Keratinocyte (primary cell): Measurements from ENCODE around the gene TMLHE. TPM values are rescaled to one million over a fixed set of nuclear protein-coding genes. Genes with fewer than 3 reads are reported as not detected.

Experiments
- DNase-seq: peaks from one replicate; pipeline ENCODE4 v3.0.0-alpha.2; 2011; ENCODE audit warnings: low read depth, missing footprints, low spot score
- FAIRE-seq: peaks from 2 replicates; lab custom pipeline; 2011; peaks lifted over from hg19 to GRCh38; lab: Jason Lieb, UNC
- H2AFZ ChIP-seq: 2 replicates; pipeline ENCODE4 v1.6.0; 2012; ENCODE audit warnings: low read length, control low read depth, inconsistent platforms; ENCODE audit not compliant: control insufficient read depth
- H3K27ac ChIP-seq: 2 replicates; pipeline ENCODE4 v1.5.1; 2011; ENCODE audit warnings: low read length; ENCODE audit not compliant: control insufficient read depth, insufficient read depth
- H3K27me3 ChIP-seq: 3 replicates; pipeline ENCODE4 v1.6.0; 2011; ENCODE audit warnings: low read length; ENCODE audit not compliant: control insufficient read depth, insufficient read depth; ENCODE audit errors: extremely low read depth
- H3K36me3 ChIP-seq, 2 experiments: 2 replicates in 1 of 2; 3 replicates in 1 of 2; pipeline ENCODE4 v1.5.1; 2011; ENCODE audit warnings: low read length in 2 of 2, mild to moderate bottlenecking in 1 of 2; ENCODE audit not compliant: control insufficient read depth in 2 of 2, insufficient read depth in 2 of 2; ENCODE audit errors: extremely low read depth in 1 of 2
- H3K4me1 ChIP-seq: 3 replicates; pipeline ENCODE4 v1.5.1; 2011; ENCODE audit warnings: low read length; ENCODE audit not compliant: control insufficient read depth, insufficient read depth; ENCODE audit errors: extremely low read depth
- H3K4me2 ChIP-seq: 3 replicates; pipeline ENCODE4 v1.6.0; 2011; ENCODE audit warnings: low read depth, low read length; ENCODE audit not compliant: control insufficient read depth, insufficient read depth; ENCODE audit errors: extremely low read depth
- H3K4me3 ChIP-seq, 3 experiments: fragments of 200-600 bp in 1 of 3; sonication (generic) in 1 of 3; 2 replicates in 2 of 3; 3 replicates in 1 of 3; pipeline ENCODE4 v1.5.1; 2011 to 2016; ENCODE audit warnings: low read length in 3 of 3, mild to moderate bottlenecking in 3 of 3, control low read depth in 2 of 3, inconsistent platforms in 1 of 3, low read depth in 1 of 3, mixed read lengths in 1 of 3, mixed run types in 1 of 3, moderate library complexity in 1 of 3; ENCODE audit not compliant: control insufficient read depth in 2 of 3, insufficient read depth in 2 of 3; ENCODE audit errors: extremely low read depth in 1 of 3
- H3K79me2 ChIP-seq: 2 replicates; pipeline ENCODE4 v1.6.0; 2012; ENCODE audit warnings: low read length; ENCODE audit not compliant: control insufficient read depth, insufficient read depth
- H3K9ac ChIP-seq: 3 replicates; pipeline ENCODE4 v1.6.0; 2011; ENCODE audit warnings: low read length; ENCODE audit not compliant: control insufficient read depth, insufficient read depth; ENCODE audit errors: extremely low read depth
- H3K9me1 ChIP-seq: 3 replicates; pipeline ENCODE4 v1.6.0; 2011; ENCODE audit warnings: low read length; ENCODE audit not compliant: control insufficient read depth, insufficient read depth; ENCODE audit errors: extremely low read depth
- H3K9me3 ChIP-seq: 2 replicates; pipeline ENCODE4 v1.5.1; 2012; ENCODE audit warnings: low read depth, low read length; ENCODE audit not compliant: control insufficient read depth
- H4K20me1 ChIP-seq: 3 replicates; pipeline ENCODE4 v1.6.0; 2011; ENCODE audit warnings: low read length; ENCODE audit not compliant: control insufficient read depth, insufficient read depth; ENCODE audit errors: extremely low read depth
- EZH2 ChIP-seq: IDR thresholded peaks from one replicate; pipeline ENCODE4 v1.6.1; 2012; ENCODE audit warnings: inconsistent platforms, mild to moderate bottlenecking, low read length, moderate library complexity
- dilution Hi-C: fragments of 300-500 bp; cut with MboI; formaldehyde crosslinking; loops from one replicate; pipeline ENCODE4 v1.7.0; 2020; ENCODE audit warnings: low sequenced_read_pairs; ENCODE audit not compliant: extremely low pct_ligation_motif_present
- polyA plus RNA-seq, 5 experiments: library from polyadenylated mRNA; depleted of rRNA in 3 of 5; stranded (reverse) in 3 of 5; stranded (forward) in 1 of 5; unstranded in 1 of 5; fragments of >200 nt; gene quantifications; 1 replicate in 1 of 5; 2 replicates in 3 of 5; 3 replicates in 1 of 5; pipeline versions ENCODE4 v1.2.1 to v1.2.3, GENCODE V29; 2011 to 2012; ENCODE audit warnings: missing spikeins in 2 of 5, low read depth in 1 of 5, low replicate concordance in 1 of 5
- TF ChIP-seq, protein P1 (sequence below), 3 experiments: IDR thresholded peaks in 1 of 3; conservative IDR thresholded peaks in 1 of 3; optimal IDR thresholded peaks in 1 of 3; 2 replicates in 2 of 3; 3 replicates in 1 of 3; pipeline versions ENCODE3 to v1.5.1; 2011; ENCODE audit warnings: low read length in 3 of 3, mild to moderate bottlenecking in 3 of 3, moderate library complexity in 2 of 3, control low read depth in 1 of 3, inconsistent platforms in 1 of 3; ENCODE audit not compliant: insufficient read depth in 2 of 3; ENCODE audit errors: extremely low read depth in 1 of 3

The TMLHE gene
- polyA plus RNA-seq, 1 donor (not counting 4 experiments of a cell fraction or from before 2014, with no cell fraction given), result 15.7 TPM

DNA sequence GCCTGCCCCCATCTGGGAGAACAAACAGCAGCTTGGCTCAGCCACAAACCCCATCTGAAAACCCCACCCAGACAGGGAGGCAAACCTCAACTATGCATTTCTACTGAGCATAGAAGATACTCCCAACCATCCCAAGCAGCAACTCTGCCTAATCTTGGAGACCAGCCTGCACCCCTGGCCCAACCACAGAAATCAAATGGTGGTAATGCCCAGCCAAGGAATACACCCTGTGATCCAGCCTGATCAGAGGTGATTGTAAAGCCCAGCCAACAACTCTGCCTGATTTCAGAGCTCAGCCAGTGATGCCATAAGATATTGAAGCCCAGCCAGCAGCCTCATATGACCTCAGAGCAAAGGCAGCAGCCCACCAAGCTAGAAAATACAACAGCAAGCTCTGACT lies 19.8 kb downstream of the TMLHE start:
- Histone ChIP-seq H3K9me3 (peaks cover 2% of the 10 kb centered on the region), H3K27me3 (no peaks in the 10 kb centered on the region), H3K9me1 (no peaks in the 10 kb centered on the region), H3K4me3 (no peak overlapping the region), H4K20me1 (no peaks in the 10 kb centered on the region), H3K79me2 (peaks cover 1% of the 10 kb centered on the region), H3K9ac (no peak overlapping the region), H3K27ac (no peak overlapping the region), H2AFZ (no peak overlapping the region), H3K36me3 (no peaks in the 10 kb centered on the region), H3K4me2 (no peak overlapping the region), H3K4me1 (no peaks in the 10 kb centered on the region)
- TF ChIP-seq, protein P1, sequence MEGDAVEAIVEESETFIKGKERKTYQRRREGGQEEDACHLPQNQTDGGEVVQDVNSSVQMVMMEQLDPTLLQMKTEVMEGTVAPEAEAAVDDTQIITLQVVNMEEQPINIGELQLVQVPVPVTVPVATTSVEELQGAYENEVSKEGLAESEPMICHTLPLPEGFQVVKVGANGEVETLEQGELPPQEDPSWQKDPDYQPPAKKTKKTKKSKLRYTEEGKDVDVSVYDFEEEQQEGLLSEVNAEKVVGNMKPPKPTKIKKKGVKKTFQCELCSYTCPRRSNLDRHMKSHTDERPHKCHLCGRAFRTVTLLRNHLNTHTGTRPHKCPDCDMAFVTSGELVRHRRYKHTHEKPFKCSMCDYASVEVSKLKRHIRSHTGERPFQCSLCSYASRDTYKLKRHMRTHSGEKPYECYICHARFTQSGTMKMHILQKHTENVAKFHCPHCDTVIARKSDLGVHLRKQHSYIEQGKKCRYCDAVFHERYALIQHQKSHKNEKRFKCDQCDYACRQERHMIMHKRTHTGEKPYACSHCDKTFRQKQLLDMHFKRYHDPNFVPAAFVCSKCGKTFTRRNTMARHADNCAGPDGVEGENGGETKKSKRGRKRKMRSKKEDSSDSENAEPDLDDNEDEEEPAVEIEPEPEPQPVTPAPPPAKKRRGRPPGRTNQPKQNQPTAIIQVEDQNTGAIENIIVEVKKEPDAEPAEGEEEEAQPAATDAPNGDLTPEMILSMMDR (optimal IDR thresholded peaks at IDR 0.05 in 1 of 3, IDR thresholded peaks at IDR 0.05 in 1 of 3, conservative IDR thresholded peaks at IDR 0.05 in 1 of 3; ENCODE audit: extremely low read depth in 1 of 3, insufficient read depth in 2 of 3, low read length in 3 of 3), result no peak
- no peak for TF ChIP-seq EZH2
- dilution Hi-C loops, result no loop called here
- FAIRE-seq, result no peak
- DNase-seq, result no peak

DNA sequence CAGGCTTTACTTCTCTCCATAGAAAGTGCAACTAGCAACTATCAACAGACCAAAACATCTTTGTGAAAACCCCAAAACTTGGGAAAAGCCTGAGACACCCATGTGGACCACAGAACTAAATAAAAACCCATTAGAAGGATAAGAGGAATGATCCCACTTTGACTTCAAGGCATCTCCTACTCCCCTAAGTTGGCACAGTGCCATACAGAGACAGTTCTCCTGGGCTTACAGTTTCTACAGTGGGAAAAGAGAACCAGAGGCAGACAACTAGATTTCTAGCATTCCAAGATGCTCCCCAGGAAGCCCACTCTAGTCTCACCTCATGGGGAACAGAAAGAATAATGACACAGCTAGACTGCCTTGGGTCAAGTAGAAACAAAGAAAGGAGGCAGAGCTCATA lies 20.4 kb downstream of the TMLHE start:
- Histone ChIP-seq H4K20me1 (no peaks in the 10 kb centered on the region), H3K4me2 (no peak overlapping the region), H3K27me3 (no peaks in the 10 kb centered on the region), H3K79me2 (peaks cover 1% of the 10 kb centered on the region), H2AFZ (no peak overlapping the region), H3K9me1 (no peaks in the 10 kb centered on the region), H3K9ac (no peak overlapping the region), H3K27ac (no peak overlapping the region), H3K4me1 (no peaks in the 10 kb centered on the region), H3K36me3 (no peaks in the 10 kb centered on the region), H3K4me3 (no peak overlapping the region), H3K9me3 (peaks cover 2% of the 10 kb centered on the region)
- no peak for FAIRE-seq
- DNase-seq, result no peak
- dilution Hi-C loops, result no loop called here
- TF ChIP-seq, protein P1 (optimal IDR thresholded peaks at IDR 0.05 in 1 of 3, IDR thresholded peaks at IDR 0.05 in 1 of 3, conservative IDR thresholded peaks at IDR 0.05 in 1 of 3; ENCODE audit: extremely low read depth in 1 of 3, insufficient read depth in 2 of 3, low read length in 3 of 3), result no peak
- no peak for TF ChIP-seq EZH2
